Aorta (tissue), 5 donors: Measurements from ENCODE around the gene ABCC11. TPM values are rescaled to one million over a fixed set of nuclear protein-coding genes. Genes with fewer than 3 reads are reported as not detected.

Source experiments
- ATAC-seq: fragments of 200-7000 bp; cut with Tn5 transposase; one replicate; pipeline ENCODE4 v1.9.1; 2022; ENCODE audit warnings: moderate library complexity; ENCODE audit not compliant: low FRiP score
- DNase-seq, 2 donors: peaks; one replicate each; pipeline ENCODE4 v3.0.0-alpha.2; 2020
- H3K27ac ChIP-seq, 2 donors: one replicate each; pipeline ENCODE4 v1.5.1; 2013; ENCODE audit warnings: low read length in 2 of 2, mild to moderate bottlenecking in 2 of 2, moderate library complexity in 2 of 2, control low read depth in 1 of 2, inconsistent platforms in 1 of 2, low read depth in 1 of 2
- H3K27me3 ChIP-seq, 2 donors: one replicate each; pipeline ENCODE4 v1.6.1; 2013; ENCODE audit warnings: control low read depth in 1 of 2, low read length in 1 of 2, mild to moderate bottlenecking in 1 of 2, moderate library complexity in 1 of 2; ENCODE audit not compliant: insufficient read depth in 2 of 2, control insufficient read depth in 1 of 2
- H3K36me3 ChIP-seq, 2 donors: one replicate each; pipeline ENCODE4 v1.6.1; 2013; ENCODE audit warnings: control low read depth in 1 of 2, low read length in 1 of 2, mild to moderate bottlenecking in 1 of 2; ENCODE audit not compliant: insufficient read depth in 2 of 2, control insufficient read depth in 1 of 2
- H3K4me1 ChIP-seq, 2 donors: one replicate each; pipeline ENCODE4 v1.6.1; 2013; ENCODE audit warnings: low read length in 2 of 2, control low read depth in 1 of 2, mild to moderate bottlenecking in 1 of 2, moderate library complexity in 1 of 2; ENCODE audit not compliant: insufficient read depth in 2 of 2, control insufficient read depth in 1 of 2
- H3K4me3 ChIP-seq, 2 donors: one replicate each; pipeline ENCODE4 v1.5.1; 2013; ENCODE audit warnings: low read length in 2 of 2, control low read depth in 1 of 2, mild to moderate bottlenecking in 1 of 2
- H3K9me3 ChIP-seq: one replicate; pipeline ENCODE4 v1.6.1; 2013; ENCODE audit warnings: mild to moderate bottlenecking, low read length; ENCODE audit not compliant: control insufficient read depth
- WGBS, 2 donors: extraction: QIAGEN DNeasy Blood & Tissue Kit; methylation state at CpG; one replicate each; pipeline ENCODE4 v1.1.7; 2013; 5-methylcytosine and 5-hydroxymethylcytosine counted together
- intact Hi-C, 2 donors: fragments of 100-400 bp; cut with DNase I; formaldehyde crosslinking; loops; one replicate each; pipeline versions ENCODE4 v1.14.2 to v1.15.0; 2022
- polyA plus RNA-seq, 2 donors: library from polyadenylated mRNA; stranded (reverse); fragments of 200-250 nt; gene quantifications; one replicate each; pipeline ENCODE4 v1.2.3, GENCODE V29; 2013
- total RNA-seq, 2 donors: library from RNA; stranded (reverse); fragmentation: NEBNext Ultra II Directional; extraction: Animal tissue kit (Norgen Biotek cat#: 25700); gene quantifications; one replicate each; pipeline ENCODE4 v1.2.1, GENCODE V29; 2021
- donor health status: healthy with polysubstance abuse.
- donor health status: Bipolar disorder and iron deficiency.
- donor health status: DM: no; HTN: no; CAD: no.
- donor health status: DM: no; HTN: no; CAD: no.
- donor health status: DM: yes; HTN: yes; CAD: no.

The ABCC11 gene
- total and polyA plus RNA-seq, 4 donors, result 0.13 TPM; not detected in 3

- Histone ChIP-seq H3K4me1 (no peaks in the 10 kb centered on the region), H3K27me3 (no peaks in the 10 kb centered on the region), H3K9me3 (no peaks in the 10 kb centered on the region), H3K27ac (no peak overlapping the region), H3K36me3 (no peaks in the 10 kb centered on the region), H3K4me3 (no peak overlapping the region)
- intact Hi-C loops, result no loop called here
- ATAC-seq, result no peak
- WGBS, 2 donors, result 83 to 95% methylated on average over 2 of the region's 2 CpGs
- no peak for DNase-seq
Measured at GRCh38 chr16:48118841-48119240, 128.5 kb downstream of the ABCC11 start.

- H3K4me3 ChIP-seq, result no peak overlapping the region
- no peaks in the 10 kb centered on the region for H3K9me3 ChIP-seq
- no peaks in the 10 kb centered on the region for H3K4me1 ChIP-seq
- no peaks in the 10 kb centered on the region for H3K27me3 ChIP-seq
- WGBS, 2 donors, result 64 to 65% methylated on average over 21 to 22 of the region's 22 CpGs
- intact Hi-C loops, result no loop called here
- ATAC-seq (no peak), DNase-seq (no peak)
- no peak overlapping the region for H3K27ac ChIP-seq
- H3K36me3 ChIP-seq, result no peaks in the 10 kb centered on the region
Measured at GRCh38 chr16:48117217-48118105, 129.9 kb downstream of the ABCC11 start.

Other genes starting within 250 kb of the ABCC11 start
- not detected for gene ABCC12, start 91.5 kb downstream of the ABCC11 start, total RNA-seq
- gene ABCC12, start 91.5 kb downstream of the ABCC11 start, polyA plus RNA-seq, result under 1 TPM in 1 of 2 donors, not detected in 1; 0.05 TPM
- 10 to 100 TPM; 58.7 to 71.8 TPM for gene LONP2, start 3.2 kb downstream of the ABCC11 start, total RNA-seq
- gene LONP2, start 3.2 kb downstream of the ABCC11 start, polyA plus RNA-seq, result 10 to 100 TPM in 1 of 2 donors, 1 to 10 TPM in 1; 9.5 to 32.1 TPM
- gene SIAH1, start 137.9 kb upstream of the ABCC11 start, total RNA-seq, result 10 to 100 TPM; 23.9 to 24.3 TPM
- gene SIAH1, start 137.9 kb upstream of the ABCC11 start, polyA plus RNA-seq, result 10 to 100 TPM; 12.7 to 15.3 TPM